Sigmoid colon (tissue), 4 donors: ENCODE data around the gene TAF13.

Source experiments
- EP300 ChIP-seq, 4 donors: sonication (generic); formaldehyde crosslinking; IDR thresholded peaks; one replicate each; pipeline ENCODE4 v1.6.1; 2017; ENCODE audit warnings: antibody characterized with exemption in 4 of 4
- POLR2A ChIP-seq, 2 donors: fragments of 450-650 bp; IDR thresholded peaks; one replicate each; pipeline ENCODE4 v1.6.1; 2016; ENCODE audit warnings: antibody characterized with exemption in 2 of 2, mild to moderate bottlenecking in 2 of 2, moderate library complexity in 2 of 2
- POLR2AphosphoS5 ChIP-seq, 4 donors: sonication (generic); formaldehyde crosslinking; IDR thresholded peaks; one replicate each; pipeline ENCODE4 v1.6.1; 2017; ENCODE audit warnings: antibody characterized with exemption in 4 of 4
- TF ChIP-seq, protein P1 (sequence below), 4 experiments: fragments of 450-650 bp in 3 of 4; fragments of 200-600 bp in 1 of 4; IDR thresholded peaks; one replicate each; pipeline ENCODE4 v1.5.1; 2016 to 2019; ENCODE audit warnings: antibody characterized with exemption in 4 of 4, mild to moderate bottlenecking in 3 of 4, moderate library complexity in 2 of 4

DNA sequence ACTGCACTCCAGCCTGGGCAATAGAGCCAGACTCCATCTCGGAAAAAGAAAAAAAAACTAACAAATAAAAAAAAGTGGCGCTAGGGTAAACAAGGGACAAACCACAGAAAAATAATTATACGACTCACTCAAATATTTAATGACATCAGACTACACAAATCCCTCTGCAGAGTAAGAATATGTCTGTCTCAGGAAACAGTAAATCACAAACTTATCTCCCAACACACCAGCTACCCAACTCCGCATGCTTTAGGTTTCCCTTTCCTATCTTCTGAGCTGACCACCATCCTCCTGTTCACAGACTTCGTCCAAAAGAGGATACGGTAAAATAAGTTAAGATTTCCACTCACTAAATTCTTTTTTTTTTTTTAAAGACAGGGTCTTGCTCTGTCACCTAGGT is 50.1 kb downstream of the TAF13 start:
- TF ChIP-seq, protein P1, sequence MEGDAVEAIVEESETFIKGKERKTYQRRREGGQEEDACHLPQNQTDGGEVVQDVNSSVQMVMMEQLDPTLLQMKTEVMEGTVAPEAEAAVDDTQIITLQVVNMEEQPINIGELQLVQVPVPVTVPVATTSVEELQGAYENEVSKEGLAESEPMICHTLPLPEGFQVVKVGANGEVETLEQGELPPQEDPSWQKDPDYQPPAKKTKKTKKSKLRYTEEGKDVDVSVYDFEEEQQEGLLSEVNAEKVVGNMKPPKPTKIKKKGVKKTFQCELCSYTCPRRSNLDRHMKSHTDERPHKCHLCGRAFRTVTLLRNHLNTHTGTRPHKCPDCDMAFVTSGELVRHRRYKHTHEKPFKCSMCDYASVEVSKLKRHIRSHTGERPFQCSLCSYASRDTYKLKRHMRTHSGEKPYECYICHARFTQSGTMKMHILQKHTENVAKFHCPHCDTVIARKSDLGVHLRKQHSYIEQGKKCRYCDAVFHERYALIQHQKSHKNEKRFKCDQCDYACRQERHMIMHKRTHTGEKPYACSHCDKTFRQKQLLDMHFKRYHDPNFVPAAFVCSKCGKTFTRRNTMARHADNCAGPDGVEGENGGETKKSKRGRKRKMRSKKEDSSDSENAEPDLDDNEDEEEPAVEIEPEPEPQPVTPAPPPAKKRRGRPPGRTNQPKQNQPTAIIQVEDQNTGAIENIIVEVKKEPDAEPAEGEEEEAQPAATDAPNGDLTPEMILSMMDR (IDR thresholded peaks at IDR 0.05): no peak
- no peak for TF ChIP-seq POLR2AphosphoS5 (IDR thresholded peaks at IDR 0.05)
- TF ChIP-seq POLR2A (IDR thresholded peaks at IDR 0.05): no peak
- TF ChIP-seq EP300 (IDR thresholded peaks at IDR 0.05): no peak
